Vein endothelial cell (primary cell): Measurements from ENCODE around the gene ABCA1. TPM values are rescaled to one million over a fixed set of nuclear protein-coding genes. Genes with fewer than 3 reads are reported as not detected.

Source experiments
- total RNA-seq: library from RNA; depleted of rRNA; stranded (reverse); fragments of >200 nt; gene quantifications from 2 replicates; pipeline ENCODE4 v1.2.3, GENCODE V29; 2012

Gene ABCA1
- 9.3 and 13.1 TPM in 2 replicates for total RNA-seq

GRCh38 chr9:104927912-104928740 lies at the start of gene ABCA1:
Gene ABCA1 (minus strand): TSS chr9:104928155. CDS start chr9:104903679, 24,476 bp downstream.

GRCh38 chr9:104747565-104748358 lies 180.2 kb downstream of the ABCA1 start, which contains the start of gene NIPSNAP3A:
Gene NIPSNAP3A (plus strand): TSS chr9:104747683. CDS start chr9:104747793, 110 bp downstream.

Other genes starting within 250 kb of the ABCA1 start
- not detected in 2 replicates for gene OR13D1, start 233.6 kb downstream of the ABCA1 start, total RNA-seq
- 53.6 and 54.9 TPM in 2 replicates for gene NIPSNAP3A, start 180.5 kb downstream of the ABCA1 start, total RNA-seq
- 0.10 and 0.33 TPM in 2 replicates for gene NIPSNAP3B, start 164.0 kb downstream of the ABCA1 start, total RNA-seq